ENCODE results near the gene FADD.
A peak's percentile ranks its signal among the peaks of the same experiment; 100 is the strongest.

FADD gene

GRCh38 chr11:70202920-70203750 lies at the start of gene FADD:
TSS of gene FADD (plus strand) at chr11:70203296. CDS start at chr11:70203460, 164 bp downstream.
- H3K4me3 ChIP-seq (ENCODE audit: low read depth, low read length): peak within 1 kb of the TSS; percentile 97
- no peak for TF ChIP-seq CTCF (IDR thresholded peaks at IDR 0.05; ENCODE audit: low read depth, low read length)

- TF ChIP-seq CTCF (IDR thresholded peaks at IDR 0.05; ENCODE audit: low read depth, low read length): no peak
- no peak overlapping the region for H3K4me3 ChIP-seq (ENCODE audit: low read depth, low read length)
Observed at GRCh38 chr11:70155386-70155785, 47.7 kb upstream of the FADD start.

- no peak for TF ChIP-seq CTCF (IDR thresholded peaks at IDR 0.05; ENCODE audit: low read depth, low read length)
- no peak overlapping the region for H3K4me3 ChIP-seq (ENCODE audit: low read depth, low read length)
Observed at GRCh38 chr11:70156291-70157037, 46.6 kb upstream of the FADD start.

DNA sequence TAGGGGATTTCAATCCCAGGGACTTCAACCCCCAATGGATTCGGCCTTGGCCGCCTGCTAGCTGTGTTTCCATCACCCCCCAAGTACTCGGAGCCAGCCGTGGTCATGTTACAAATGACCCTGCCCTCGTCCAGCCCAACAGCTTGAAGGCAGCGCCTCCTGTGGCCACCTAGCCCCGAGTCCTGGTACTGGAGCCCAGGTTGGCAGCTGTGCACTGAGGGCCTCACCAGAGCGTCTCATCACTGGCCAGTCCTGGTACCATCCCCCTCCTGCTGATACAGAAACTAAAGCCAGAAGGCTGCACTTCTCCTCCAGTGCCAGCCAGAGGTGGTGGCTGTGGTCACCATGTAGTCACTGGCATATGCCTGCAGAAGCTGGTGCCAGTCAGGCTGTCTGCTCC lies 44.9 kb upstream of the FADD start:
- H3K4me3 ChIP-seq (ENCODE audit: low read depth, low read length): no peak overlapping the region
- TF ChIP-seq CTCF (IDR thresholded peaks at IDR 0.05; ENCODE audit: low read depth, low read length): peak; percentile 43

DNA sequence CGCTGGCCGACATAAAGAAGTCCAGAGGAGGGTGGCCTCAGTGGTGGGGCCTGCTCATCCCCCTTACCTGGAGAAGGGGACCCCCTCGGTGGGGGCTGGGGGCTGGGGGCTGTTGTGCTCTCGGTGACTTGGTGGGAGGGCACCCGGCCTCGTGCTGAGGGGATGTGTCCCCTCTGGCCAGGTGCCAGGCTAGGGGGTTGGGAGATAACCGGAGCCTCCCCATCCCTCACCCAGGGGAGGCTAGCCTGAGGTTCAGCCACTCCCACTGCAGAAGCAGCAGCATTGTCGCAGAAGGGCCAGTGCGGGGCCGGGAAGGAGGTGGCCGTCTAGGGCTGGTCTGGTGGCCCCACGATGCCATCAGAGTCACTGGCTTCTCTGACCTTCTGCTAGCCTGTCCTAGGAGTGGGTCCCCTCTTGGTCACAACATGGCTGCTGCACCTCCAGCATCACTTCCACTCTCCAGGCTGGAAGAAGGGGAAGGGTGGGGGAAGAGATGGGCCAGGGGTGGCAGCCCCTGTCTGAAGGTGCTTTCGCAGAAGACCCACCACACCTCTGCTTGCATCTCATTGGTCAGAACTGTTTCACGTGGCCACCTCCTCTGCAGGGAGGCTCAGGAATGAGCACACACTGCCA lies 44.2 kb upstream of the FADD start:
- TF ChIP-seq CTCF (IDR thresholded peaks at IDR 0.05; ENCODE audit: low read depth, low read length): no peak
- no peak overlapping the region for H3K4me3 ChIP-seq (ENCODE audit: low read depth, low read length)

DNA sequence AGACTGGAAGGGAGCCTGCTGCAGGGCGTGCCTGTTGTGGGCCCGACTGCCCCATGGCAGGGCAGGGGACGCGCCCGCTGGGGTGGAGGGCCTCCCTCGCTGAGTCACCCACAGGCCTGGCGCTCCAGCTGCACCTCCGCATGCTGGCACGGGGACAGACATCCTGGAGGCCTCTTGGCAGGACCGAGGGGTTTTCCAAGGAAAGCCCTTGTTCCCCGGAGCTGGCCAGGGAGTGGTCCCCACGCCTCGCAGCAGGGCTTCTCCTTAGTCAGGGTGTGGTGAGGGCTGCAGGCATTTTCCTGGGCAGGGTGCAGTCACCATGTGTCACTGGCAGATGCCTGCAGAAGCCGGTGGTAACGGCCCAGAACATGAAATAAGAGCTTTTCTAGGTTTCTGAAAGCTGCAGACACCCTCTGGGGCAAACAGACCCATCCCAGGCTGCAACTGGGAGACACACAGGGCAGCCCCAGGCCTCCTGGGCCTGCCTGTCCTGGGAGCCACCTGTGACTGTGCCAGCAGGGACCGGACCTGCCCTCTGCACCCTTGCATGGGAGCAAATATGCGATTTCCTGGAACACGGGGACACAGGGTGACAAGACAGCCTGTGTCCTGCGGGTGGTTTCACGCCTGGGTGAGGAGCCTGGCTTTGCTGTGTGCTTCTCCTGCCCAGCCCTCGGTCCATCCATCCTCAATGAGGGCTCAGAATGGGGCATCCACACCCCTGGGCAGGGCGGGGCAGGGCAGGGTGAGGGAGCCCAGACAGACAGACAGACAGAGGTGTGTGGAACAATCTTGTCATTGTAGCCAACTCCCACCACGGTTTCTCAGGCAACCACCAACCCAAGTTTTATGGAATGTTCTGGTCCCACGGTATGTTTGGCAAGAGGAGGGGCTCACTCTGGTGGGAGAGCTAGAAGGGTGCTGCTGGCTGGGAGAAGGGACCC lies 43.2 kb upstream of the FADD start:
- no peak overlapping the region for H3K4me3 ChIP-seq (ENCODE audit: low read depth, low read length)
- no peak for TF ChIP-seq CTCF (IDR thresholded peaks at IDR 0.05; ENCODE audit: low read depth, low read length)

Measured in WI38 (cell line).